GM10248 (cell line): ENCODE results near the gene LDHA.

Experiments used
- CTCF ChIA-PET: fragments of 300-600 bp; sonication (Branson Sonifier 250); formaldehyde crosslinking; extraction: SDS; loops from one replicate; lab custom pipeline; 2021; ENCODE audit warnings: antibody characterized with exemption; lab: Yijun Ruan, JAX
- POLR2A ChIA-PET: fragments of 350-650 bp; sonication (Branson Sonifier 250); formaldehyde crosslinking; extraction: SDS; loops from one replicate; lab custom pipeline; 2020; ENCODE audit warnings: antibody characterized with exemption; lab: Yijun Ruan, JAX
- DNase-seq: peaks from one replicate; pipeline ENCODE4 v3.0.0; 2012; ENCODE audit errors: extremely low spot score
- TF ChIP-seq, protein P1 (sequence below): IDR thresholded peaks from 2 replicates; pipeline ENCODE4 v1.5.1; 2012; ENCODE audit warnings: mild to moderate bottlenecking, low read depth; ENCODE audit errors: extremely low read depth, missing control alignments, control extremely low read depth

Gene LDHA

DNA sequence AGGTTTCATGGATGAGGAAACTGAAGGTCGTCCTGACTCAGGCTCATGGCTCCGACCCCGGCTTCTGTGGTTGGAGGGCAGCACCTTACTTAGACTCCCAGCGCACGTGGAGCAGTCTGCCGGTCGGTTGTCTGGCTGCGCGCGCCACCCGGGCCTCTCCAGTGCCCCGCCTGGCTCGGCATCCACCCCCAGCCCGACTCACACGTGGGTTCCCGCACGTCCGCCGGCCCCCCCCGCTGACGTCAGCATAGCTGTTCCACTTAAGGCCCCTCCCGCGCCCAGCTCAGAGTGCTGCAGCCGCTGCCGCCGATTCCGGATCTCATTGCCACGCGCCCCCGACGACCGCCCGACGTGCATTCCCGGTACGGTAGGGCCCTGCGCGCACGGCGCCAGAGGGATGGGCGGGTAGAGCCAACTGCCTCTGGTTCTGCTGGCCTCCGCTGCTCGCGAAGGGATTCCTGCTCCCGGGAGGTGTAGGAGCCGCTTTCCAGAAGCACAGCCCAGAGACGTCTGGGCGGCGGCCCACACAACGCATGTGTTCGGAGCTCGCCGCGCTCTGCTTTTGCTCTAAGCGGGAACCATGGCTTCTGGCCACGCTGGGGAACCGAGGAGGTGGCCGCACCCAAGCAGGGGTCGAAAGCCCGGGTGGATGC, at the start of gene LDHA:
Gene LDHA (plus strand): TSS at position 289 of the 653 bp plus-strand sequence. CDS start 2,280 bp downstream, outside the sequence.
- POLR2A ChIA-PET: interaction anchor here (0.6 to 3.4 kb wide), 14 partner anchors 10 to 1194 kb away, joined by 3 to 41 read pairs (median 4); partner anchors contain the start of genes GTF2H1, HPS5, SPTY2D1 and TSG101

DNA sequence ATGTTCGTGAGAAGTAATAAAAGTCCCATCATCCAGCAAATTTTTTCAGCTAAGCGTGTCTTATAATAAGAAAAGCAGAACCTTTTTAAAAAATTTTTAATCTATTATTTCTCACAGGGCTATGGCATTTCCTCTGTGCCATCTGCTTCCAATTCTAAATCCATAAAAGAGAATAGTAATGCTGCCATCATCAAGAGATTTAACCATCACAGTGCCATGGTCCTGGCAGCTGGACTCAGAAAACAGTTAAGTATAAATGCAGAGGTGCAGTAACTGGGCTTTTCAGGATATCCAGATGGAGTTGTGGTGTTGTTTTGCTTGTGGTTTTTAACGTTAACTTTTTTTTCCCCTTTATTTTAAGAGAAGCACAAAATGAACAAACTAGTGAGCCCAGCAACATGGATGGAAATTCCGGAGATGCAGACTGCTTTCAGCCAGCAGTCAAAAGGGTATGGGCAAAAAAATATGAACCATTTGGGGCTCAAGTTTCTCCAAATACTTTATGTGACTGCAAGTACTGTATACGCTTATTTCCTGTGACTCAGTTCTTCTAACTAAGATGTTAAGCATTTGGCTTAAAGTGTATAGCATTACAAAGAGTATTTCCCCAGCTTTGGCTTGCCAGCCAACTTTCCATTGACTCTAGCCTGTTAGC, 46.8 kb upstream of the LDHA start:
- CTCF ChIA-PET: interaction anchor here (0.9 to 2.1 kb wide), 5 partner anchors 10 to 272 kb away, joined by 3 to 6 read pairs (median 4); no protein-coding TSS in a partner anchor

More for the DNA sequence above, at the start of gene LDHA:
- CTCF ChIA-PET: interaction anchor here (0.6 to 4.1 kb wide), 11 partner anchors 10 to 370 kb away, joined by 3 to 35 read pairs (median 4); no protein-coding TSS in a partner anchor
- peak; percentile 98 for DNase-seq
- TF ChIP-seq, protein P1, sequence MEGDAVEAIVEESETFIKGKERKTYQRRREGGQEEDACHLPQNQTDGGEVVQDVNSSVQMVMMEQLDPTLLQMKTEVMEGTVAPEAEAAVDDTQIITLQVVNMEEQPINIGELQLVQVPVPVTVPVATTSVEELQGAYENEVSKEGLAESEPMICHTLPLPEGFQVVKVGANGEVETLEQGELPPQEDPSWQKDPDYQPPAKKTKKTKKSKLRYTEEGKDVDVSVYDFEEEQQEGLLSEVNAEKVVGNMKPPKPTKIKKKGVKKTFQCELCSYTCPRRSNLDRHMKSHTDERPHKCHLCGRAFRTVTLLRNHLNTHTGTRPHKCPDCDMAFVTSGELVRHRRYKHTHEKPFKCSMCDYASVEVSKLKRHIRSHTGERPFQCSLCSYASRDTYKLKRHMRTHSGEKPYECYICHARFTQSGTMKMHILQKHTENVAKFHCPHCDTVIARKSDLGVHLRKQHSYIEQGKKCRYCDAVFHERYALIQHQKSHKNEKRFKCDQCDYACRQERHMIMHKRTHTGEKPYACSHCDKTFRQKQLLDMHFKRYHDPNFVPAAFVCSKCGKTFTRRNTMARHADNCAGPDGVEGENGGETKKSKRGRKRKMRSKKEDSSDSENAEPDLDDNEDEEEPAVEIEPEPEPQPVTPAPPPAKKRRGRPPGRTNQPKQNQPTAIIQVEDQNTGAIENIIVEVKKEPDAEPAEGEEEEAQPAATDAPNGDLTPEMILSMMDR: no peak

DNA sequence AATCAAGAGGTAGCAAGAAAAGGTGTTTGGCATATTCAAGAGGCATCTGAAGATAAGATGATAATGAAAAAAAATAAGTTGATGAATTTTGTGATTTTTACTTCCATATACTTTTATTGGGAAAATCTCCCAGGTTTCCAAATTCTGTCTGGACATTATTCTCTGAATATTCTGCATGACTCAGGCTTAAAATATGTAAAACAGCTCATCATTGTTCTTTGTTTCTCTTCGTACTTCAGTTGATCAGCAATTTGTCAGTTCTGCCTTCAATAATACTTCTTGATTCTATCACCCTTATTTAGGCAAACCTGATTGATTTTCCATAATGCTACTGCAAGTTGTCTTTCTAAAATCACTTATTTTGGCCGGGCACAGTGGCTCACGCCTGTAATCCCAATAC, 41.8 kb upstream of the LDHA start:
- TF ChIP-seq, protein P1: no peak
- ChIA-PET POLR2A (no interaction called here), CTCF (no interaction called here)
- DNase-seq: no peak

More for the DNA sequence above, 46.8 kb upstream of the LDHA start:
- TF ChIP-seq, protein P1: no peak
- POLR2A ChIA-PET: no interaction called here
- no peak for DNase-seq

DNA sequence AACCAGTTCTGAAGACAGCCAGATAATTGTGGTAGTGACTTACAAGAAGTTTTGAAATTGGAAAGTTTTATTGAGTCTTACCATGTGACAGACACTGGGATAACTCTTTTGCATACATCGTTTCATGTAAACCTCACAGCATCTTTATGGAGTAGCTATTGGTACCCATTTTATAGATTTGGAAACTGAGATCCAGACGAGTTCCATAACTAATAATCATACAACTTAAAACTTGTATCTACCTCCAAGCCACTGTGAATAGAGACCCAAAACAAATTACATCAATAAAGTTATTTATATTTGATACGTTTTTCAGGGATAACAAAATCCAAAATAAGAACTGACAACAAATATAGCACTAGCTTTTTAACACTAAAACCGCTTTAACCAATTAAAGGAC, 35.7 kb upstream of the LDHA start:
- CTCF ChIA-PET: interaction anchor here (1.2 to 1.4 kb wide), 2 partner anchors 10 to 11 kb away, joined by 3 to 5 read pairs; no protein-coding TSS in a partner anchor
- DNase-seq: no peak
- TF ChIP-seq, protein P1: no peak
- POLR2A ChIA-PET: interaction anchor here (0.6 kb wide), 1 partner anchor 13 kb away, joined by 5 read pairs; no protein-coding TSS in a partner anchor

DNA sequence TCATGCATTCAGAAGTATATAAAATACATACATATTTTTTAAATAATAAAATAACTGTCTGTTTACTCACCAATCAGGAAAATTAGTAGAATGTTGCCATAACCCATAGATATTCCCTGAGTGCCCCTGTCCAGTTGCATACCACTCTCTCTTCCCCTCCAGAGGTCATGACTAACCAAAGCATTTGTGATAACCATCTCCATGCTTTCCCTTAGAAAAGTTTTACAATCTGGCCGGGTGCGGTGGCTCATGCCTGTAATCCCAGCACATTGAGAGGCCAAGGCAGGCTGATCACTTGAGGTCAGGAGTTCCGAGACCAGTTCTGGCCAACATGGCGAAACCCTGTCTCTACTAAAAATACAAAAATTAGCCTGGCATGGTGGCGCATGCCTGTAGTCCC, 33.2 kb upstream of the LDHA start:
- no peak for DNase-seq
- ChIA-PET CTCF (interaction anchor here (2.1 kb wide), 1 partner anchor 39 kb away, joined by 4 read pairs; no protein-coding TSS in a partner anchor), POLR2A (no interaction called here)
- TF ChIP-seq, protein P1: no peak

DNA sequence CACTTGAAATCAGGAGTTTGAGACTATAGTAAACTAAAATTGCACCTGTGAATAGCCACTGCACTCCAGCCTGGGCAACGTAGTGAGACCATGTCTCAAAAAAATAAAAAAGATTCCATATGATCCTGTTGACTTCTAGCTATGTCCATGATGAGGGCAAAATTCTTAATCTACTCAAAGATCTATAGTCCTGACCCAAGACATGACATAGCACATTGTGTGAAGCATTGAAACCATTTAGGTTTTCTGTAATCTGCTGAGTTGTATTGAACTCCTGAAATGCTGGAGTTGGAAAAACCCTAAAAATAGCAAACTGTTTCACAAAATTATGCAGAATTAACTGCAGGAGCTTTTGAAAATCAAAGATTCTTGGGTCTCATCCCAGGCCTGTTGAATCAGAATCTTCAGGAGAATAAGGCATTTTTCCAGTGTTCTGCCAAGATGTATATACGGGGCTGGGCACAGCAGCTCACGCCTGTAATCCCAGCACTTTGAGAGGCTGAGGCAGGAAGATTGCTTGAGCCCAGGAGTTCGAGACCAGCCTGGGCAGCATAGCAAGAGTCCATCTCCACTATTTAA, 29.8 kb upstream of the LDHA start:
- no peak for DNase-seq
- ChIA-PET CTCF (interaction anchor here (2.7 kb wide), 1 partner anchor 19 kb away, joined by 10 read pairs; no protein-coding TSS in a partner anchor), POLR2A (no interaction called here)
- TF ChIP-seq, protein P1: no peak
